ENCODE results near the gene SNRPD1.

GRCh38 chr18:21638822-21639221, 26.7 kb downstream of the SNRPD1 start:
- TF ChIP-seq POLR2AphosphoS5 (IDR thresholded peaks at IDR 0.05; ENCODE audit: low read depth, low read length) = no peak
- no peak for TF ChIP-seq CTCF (IDR thresholded peaks at IDR 0.05)
- TF ChIP-seq SIN3A (IDR thresholded peaks at IDR 0.05; ENCODE audit: borderline replicate concordance, insufficient read depth, low read depth, low read length) = no peak

All from Panc1 (cell line).